Cortex of kidney (tissue), 1 donor: ENCODE results near the gene NDUFS7.
"Not testable (repeated sequence)": the region's sequence is repeated elsewhere in the genome, so short reads cannot be mapped to it uniquely, and the experiment has no call there.

Source experiments
- DNase-seq: peaks from one replicate; lab custom pipeline; 2025; lab: John Stamatoyannopoulos, UW

NDUFS7 gene

DNA sequence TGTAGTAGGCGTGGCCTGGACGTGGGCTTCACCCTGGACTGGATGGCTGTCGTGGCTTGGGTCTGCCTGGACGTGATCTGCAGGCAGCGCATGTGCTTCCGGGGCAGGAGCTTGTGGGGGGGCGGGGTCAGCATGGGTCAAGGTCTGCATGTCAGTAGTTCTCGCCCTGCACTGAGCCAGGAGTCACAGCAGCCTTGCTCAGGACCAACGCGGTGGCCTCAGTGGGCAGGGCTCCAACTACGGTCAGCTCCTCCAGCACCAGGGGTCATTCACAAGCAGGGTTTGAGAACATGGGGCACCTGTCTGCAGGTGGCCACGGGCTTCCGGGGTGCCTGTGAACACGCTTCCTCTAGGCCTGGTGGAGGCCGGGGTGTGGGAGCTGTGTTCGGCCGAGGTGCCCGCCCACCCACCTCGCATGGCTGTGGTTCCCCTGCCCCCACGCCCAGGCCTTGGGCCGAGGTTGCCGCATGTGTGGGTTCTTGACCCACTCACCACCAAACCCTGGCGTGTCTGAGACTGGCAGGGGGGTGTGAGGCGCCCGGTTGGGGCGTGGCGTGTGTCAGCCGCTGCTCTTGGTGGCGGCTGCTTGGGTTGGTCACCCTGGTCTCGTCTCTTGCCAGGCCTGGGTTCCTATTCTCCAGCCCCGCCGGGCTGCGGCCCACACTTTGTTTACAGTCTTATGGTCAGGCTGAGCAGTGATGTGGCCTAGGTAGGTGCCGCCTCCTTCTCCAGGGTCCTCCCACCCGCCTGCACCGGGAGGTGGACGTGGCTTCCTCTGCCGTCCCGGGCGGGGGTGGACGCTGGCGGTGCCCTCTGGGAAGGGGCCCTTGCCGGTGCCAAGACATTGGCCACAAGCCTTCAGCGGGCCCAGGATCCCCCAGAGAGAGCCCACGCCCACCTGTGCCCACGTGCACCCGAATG is 49.7 kb downstream of the NDUFS7 start:
- no peak for DNase-seq

DNA sequence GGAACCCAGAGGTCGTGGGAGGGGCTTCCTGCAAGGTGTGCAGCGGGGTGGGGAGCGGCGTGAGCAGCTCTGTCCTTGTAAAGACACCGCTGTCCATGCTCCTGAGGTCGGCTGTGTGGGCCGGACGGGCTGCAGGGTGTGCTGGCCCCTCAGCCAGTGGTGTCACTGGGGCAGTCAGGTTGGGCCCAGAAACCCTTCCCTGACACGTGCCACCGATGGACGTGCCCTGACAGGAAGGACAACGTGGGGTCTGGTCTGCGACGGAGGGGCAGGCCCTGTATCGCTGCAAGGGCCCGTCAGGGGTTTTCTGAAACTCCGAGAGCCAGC is 50.3 kb downstream of the NDUFS7 start:
- DNase-seq, result no peak

- DNase-seq, result no peak
Observed at GRCh38 chr19:1434577-1435060, 50.9 kb downstream of the NDUFS7 start.

GRCh38 chr19:1435378-1435989 is 51.8 kb downstream of the NDUFS7 start:
- no peak for DNase-seq

- no peak for DNase-seq
Observed at GRCh38 chr19:1437609-1438008, 53.9 kb downstream of the NDUFS7 start.

DNA sequence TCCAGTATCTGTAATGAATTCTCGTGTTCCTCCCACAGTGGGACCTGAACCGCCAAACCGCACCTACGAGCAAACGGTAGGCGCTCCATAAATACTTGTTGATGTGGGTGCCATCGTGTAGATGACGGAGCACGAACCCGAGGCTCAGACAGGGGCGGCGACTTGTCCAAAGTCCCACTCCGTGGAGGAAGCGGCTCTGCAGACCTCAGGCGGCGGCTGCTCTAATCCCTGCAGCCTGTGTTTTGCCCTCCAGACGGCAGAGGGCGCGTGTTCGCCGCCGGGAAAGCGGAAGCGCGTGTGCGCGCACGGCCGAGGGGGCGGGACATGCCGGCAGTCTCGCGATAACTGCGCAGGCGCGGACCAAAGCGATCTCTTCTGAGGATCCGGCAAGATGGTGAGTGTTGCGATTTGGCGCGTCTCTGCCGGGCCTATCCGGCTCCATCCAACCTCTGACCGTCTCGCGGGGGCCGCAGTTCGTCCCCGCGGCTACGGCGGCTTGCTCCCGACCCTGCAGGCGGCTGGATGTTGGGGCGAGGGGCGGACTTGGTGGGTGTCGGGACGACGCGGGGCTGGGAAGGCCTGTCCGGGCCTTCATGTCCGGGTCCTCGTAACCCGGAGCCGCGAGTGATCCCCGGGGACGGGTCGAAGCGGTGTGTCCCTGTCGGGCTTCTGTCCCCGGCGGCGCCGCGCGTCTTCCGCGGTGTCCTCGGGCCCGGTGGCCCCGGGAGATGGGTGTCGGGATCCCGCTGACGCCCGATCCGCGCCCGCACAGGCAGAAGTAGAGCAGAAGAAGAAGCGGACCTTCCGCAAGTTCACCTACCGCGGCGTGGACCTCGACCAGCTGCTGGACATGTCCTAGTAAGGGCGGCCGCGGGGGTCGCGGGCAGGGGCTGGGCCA is 54.6 kb downstream of the NDUFS7 start, which contains the start of gene RPS15:
Gene RPS15 (plus strand): TSS at position 362 of the 898 bp plus-strand sequence. CDS start 30 bp downstream, at position 392.
- DNase-seq, result no peak

DNA sequence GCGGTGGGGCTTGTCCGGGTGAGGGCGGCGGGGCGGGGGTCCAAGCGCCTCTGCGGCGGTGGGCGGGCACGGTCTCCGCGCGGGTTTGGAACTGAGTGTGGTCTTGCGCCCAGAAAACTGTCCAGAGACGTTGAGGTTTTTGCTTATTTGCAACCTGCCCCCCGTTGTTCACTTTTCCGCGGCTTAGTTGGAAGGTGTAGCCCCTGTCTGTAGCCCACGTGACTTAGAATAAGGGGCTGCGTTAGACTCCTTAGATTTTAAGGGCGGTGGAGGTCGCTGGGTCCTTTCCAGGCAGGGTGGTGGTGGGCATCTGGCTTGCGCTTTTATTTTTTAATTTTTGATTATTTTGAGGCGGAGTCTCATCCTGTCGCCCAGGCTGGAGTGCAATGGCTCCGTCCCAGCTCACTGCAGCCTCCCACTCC is 55.2 kb downstream of the NDUFS7 start:
- no peak for DNase-seq

- not testable (repeated sequence) for DNase-seq
Observed at GRCh38 chr19:1439525-1440417, 56.1 kb downstream of the NDUFS7 start.

DNA sequence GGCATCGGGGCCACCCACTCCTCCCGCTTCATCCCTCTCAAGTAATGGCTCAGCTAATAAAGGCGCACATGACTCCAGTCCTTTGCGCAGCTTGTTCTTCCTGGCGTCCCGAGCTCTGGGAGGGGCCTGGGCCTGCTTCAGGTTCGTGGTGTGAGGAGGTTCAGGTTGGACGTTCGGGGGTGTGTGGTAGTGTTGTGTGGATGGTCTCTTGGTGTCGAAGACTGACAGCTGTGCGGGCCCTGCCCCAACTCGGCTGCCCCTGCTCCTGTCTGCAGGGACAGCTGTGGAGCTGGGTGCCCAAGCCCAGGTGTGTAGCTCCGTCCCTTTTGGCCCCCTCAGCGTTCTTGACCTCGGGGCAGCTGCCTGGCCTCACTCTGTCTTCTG is 56.7 kb downstream of the NDUFS7 start:
- DNase-seq, result no peak

GRCh38 chr19:1441022-1441426 is 57.3 kb downstream of the NDUFS7 start:
- DNase-seq, result no peak

DNA sequence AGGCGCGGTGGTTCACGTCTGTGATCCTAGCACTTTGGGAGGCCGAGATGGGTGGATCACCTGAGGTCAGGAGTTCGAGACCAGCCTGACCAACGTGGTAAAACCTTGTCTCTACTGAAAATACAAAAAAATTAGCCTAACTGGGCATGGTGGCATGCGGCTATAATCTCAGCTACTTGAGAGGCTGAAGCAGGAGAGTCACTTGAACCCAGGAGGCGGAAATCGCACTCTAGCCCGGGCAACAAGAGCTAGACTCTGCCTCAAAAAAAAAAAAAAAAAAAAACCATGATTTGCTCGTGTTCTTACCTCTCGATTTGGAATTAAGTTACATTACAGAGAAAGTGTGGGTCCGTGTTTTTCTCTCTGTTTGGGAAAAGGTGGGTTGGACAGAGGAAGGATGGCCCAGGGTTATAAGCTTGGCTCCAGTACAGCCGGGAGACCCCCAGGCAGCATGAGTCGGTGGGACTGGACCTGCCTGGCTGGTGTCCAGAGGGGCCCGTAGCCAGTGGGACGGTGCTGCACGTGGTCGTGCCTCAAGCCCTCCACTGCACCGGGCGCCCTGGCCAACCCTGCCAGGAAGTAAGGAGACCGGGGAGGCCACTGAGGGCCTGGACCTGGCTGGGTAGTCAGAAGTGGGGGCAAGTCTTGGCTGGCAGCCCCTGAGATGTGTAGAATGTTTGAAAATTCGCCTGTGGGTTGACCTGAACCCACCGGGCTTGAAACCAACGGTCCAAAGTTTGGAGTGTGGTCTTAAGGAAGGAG is 58.2 kb downstream of the NDUFS7 start:
- no peak for DNase-seq
